ENCODE measurements around the gene CDH20.

DNA sequence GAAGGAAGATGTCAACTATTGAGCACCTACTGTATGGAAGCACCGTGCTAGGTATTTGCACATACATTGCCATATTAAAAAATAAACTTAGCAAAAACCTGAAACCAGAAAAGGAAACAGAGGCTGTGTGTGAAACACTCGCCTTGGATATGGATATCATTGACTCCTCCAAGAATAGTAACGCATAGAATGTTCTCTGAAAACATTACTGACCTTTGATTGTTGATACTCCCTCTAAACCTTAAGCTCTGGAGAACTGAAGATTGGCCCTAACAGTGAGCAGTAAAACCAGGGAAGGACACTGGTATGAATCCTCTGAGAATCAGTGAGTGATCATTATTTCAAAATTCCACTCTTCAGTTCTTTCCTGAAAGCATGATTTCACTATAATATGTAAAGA lies 236.8 kb downstream of the CDH20 start:
- TF ChIP-seq, protein P1, sequence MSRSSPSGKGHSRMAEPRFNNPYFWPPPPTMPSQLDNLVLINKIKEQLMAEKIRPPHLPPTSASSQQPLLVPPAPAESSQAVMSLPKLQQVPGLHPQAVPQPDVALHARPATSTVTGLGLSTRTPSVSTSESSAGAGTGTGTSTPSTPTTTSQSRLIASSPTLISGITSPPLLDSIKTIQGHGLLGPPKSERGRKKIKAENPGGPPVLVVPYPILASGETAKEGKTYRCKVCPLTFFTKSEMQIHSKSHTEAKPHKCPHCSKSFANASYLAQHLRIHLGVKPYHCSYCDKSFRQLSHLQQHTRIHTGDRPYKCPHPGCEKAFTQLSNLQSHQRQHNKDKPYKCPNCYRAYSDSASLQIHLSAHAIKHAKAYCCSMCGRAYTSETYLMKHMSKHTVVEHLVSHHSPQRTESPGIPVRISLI (CRISPR knock-in tag; IDR thresholded peaks at IDR 0.05; ENCODE audit: borderline replicate concordance) = no peak
- TF ChIP-seq, protein P2, sequence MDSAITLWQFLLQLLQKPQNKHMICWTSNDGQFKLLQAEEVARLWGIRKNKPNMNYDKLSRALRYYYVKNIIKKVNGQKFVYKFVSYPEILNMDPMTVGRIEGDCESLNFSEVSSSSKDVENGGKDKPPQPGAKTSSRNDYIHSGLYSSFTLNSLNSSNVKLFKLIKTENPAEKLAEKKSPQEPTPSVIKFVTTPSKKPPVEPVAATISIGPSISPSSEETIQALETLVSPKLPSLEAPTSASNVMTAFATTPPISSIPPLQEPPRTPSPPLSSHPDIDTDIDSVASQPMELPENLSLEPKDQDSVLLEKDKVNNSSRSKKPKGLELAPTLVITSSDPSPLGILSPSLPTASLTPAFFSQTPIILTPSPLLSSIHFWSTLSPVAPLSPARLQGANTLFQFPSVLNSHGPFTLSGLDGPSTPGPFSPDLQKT (CRISPR knock-in tag; IDR thresholded peaks at IDR 0.05; ENCODE audit: borderline replicate concordance) = no peak
